K562 (cell line): ENCODE results near the gene CT45A1. TPM values are rescaled to one million over a fixed set of nuclear protein-coding genes. Genes with fewer than 3 reads are reported as not detected.

Experiments
- ATAC-seq: fragments of 200-7000 bp; cut with Tn5 transposase; 3 replicates; pipeline ENCODE4 v1.9.1; 2020; ENCODE audit warnings: moderate library complexity
- BruUV-seq: library from RNA; stranded (reverse); fragments of 400-500 nt; replicated peaks from 2 replicates; lab custom pipeline; 2021; lab: Mats Ljungman, UMichigan
- CTCF ChIA-PET: fragments of 300-600 bp; formaldehyde crosslinking; extraction: SDS; loops from one replicate; lab custom pipeline; 2021; ENCODE audit warnings: low intra/inter-chr PET ratio; lab: Yijun Ruan, JAX
- POLR2A ChIA-PET: fragments of 300-600, 350-650 bp; sonication (Branson Sonifier 250); formaldehyde crosslinking; extraction: SDS; loops from one replicate; lab custom pipeline; 2021; ENCODE audit warnings: antibody characterized with exemption, inconsistent platforms; lab: Yijun Ruan, JAX
- DNase-seq, 4 experiments: peaks; one replicate each; pipeline versions ENCODE4 v3.0.0 to v3.0.0-alpha.2; 2011 to 2018; ENCODE audit warnings: low spot score in 3 of 4, mixed read lengths in 3 of 4; ENCODE audit errors: extremely low read depth in 1 of 4
- FAIRE-seq: peaks from 2 replicates; lab custom pipeline; 2011; peaks lifted over from hg19 to GRCh38; lab: Jason Lieb, UNC
- H2AFZ ChIP-seq: 2 replicates; pipeline ENCODE4 v1.6.0; 2011; ENCODE audit warnings: low read depth, low read length, control low read depth, inconsistent platforms
- H3K27ac ChIP-seq: fragments of 200-600 bp; 3 replicates; pipeline ENCODE4 v1.8.0; 2011; ENCODE audit warnings: low read depth, mild to moderate bottlenecking, control low read depth, inconsistent platforms, low read length, moderate library complexity, mixed read lengths; ENCODE audit errors: extremely low read depth
- H3K27me3 ChIP-seq, 2 experiments: fragments of 300-600 bp in 1 of 2; 2 replicates in 1 of 2; 3 replicates in 1 of 2; pipeline versions ENCODE4 v1.6.0 to v1.8.0; 2011; ENCODE audit warnings: inconsistent platforms in 2 of 2, low read length in 2 of 2, mild to moderate bottlenecking in 1 of 2, mixed read lengths in 1 of 2, moderate library complexity in 1 of 2; ENCODE audit not compliant: control insufficient read depth in 2 of 2, insufficient read depth in 2 of 2
- H3K36me3 ChIP-seq: fragments of 300-600 bp; 3 replicates; pipeline ENCODE4 v1.8.0; 2011; ENCODE audit warnings: mild to moderate bottlenecking, low read length, inconsistent platforms; ENCODE audit not compliant: control insufficient read depth, insufficient read depth
- H3K4me1 ChIP-seq, 2 experiments: fragments of 200-600 bp in 1 of 2; replicated peaks in 1 of 2; 2 replicates in 1 of 2; 3 replicates in 1 of 2; pipeline versions ENCODE4 v1.5.1 to v1.8.0; 2011; ENCODE audit warnings: inconsistent platforms in 2 of 2, low read length in 2 of 2, mild to moderate bottlenecking in 1 of 2, mixed read lengths in 1 of 2, moderate library complexity in 1 of 2; ENCODE audit not compliant: control insufficient read depth in 2 of 2, insufficient read depth in 2 of 2
- H3K4me2 ChIP-seq: 2 replicates; pipeline ENCODE4 v1.6.1; 2011; ENCODE audit warnings: low read length, control low read depth, inconsistent platforms, mixed read lengths; ENCODE audit not compliant: insufficient read depth
- H3K4me3 ChIP-seq: fragments of 200-600 bp; sonication (generic), shearing (Covaris generic); 2 replicates; pipeline ENCODE4 v1.5.1; 2016; ENCODE audit warnings: control low read depth, inconsistent platforms
- H3K79me2 ChIP-seq: fragments of 200-600 bp; 3 replicates; pipeline ENCODE4 v1.8.0; 2011; ENCODE audit warnings: low read length, inconsistent platforms; ENCODE audit not compliant: control insufficient read depth, insufficient read depth
- H3K9ac ChIP-seq, 2 experiments: 2 replicates each; pipeline versions ENCODE4 v1.6.0 to v1.6.1; 2011; ENCODE audit warnings: low read depth in 2 of 2, low read length in 2 of 2, control low read depth in 1 of 2, inconsistent platforms in 1 of 2, mild to moderate bottlenecking in 1 of 2, mixed read lengths in 1 of 2; ENCODE audit not compliant: insufficient read depth in 1 of 2
- H3K9me1 ChIP-seq: one replicate; pipeline ENCODE4 v1.6.0; 2011; ENCODE audit warnings: inconsistent platforms, mild to moderate bottlenecking, low read length, moderate library complexity; ENCODE audit not compliant: control insufficient read depth, insufficient read depth
- H3K9me3 ChIP-seq: replicated peaks from 2 replicates; pipeline ENCODE4 v1.5.1; 2011; ENCODE audit warnings: low read depth, low read length, inconsistent platforms; ENCODE audit not compliant: control insufficient read depth, insufficient read depth
- H4K20me1 ChIP-seq: replicated peaks from 2 replicates; pipeline ENCODE4 v1.6.1; 2011; ENCODE audit warnings: low read length, inconsistent platforms, mixed read lengths; ENCODE audit not compliant: control insufficient read depth, insufficient read depth
- TBP ChIP-seq: optimal IDR thresholded peaks from 2 replicates; pipeline ENCODE3; 2011; ENCODE audit warnings: low read depth, low read length, improper control_type of control experiment
- THRA ChIP-seq: fragments of 450-650 bp; IDR thresholded peaks from 2 replicates; pipeline ENCODE4 v1.6.1; 2017; ENCODE audit warnings: mild to moderate bottlenecking, moderate library complexity
- U2AF2 ChIP-seq: fragments of 200-400 bp; formaldehyde crosslinking; optimal IDR thresholded peaks from 2 replicates; pipeline ENCODE3; 2017; ENCODE audit warnings: low read depth, mild to moderate bottlenecking, low read length
- ZNF133 ChIP-seq: fragments of 250-450 bp; sonication (Bioruptor Pico); IDR thresholded peaks from 2 replicates; pipeline ENCODE4 v1.4.0; 2020; ENCODE audit warnings: mild to moderate bottlenecking
- ZNF274 ChIP-seq: IDR thresholded peaks from 2 replicates; pipeline ENCODE4 v1.6.1; 2011; ENCODE audit warnings: low read depth, mild to moderate bottlenecking, low read length, moderate library complexity, borderline replicate concordance
- in situ Hi-C: fragments of 300-500 bp; cut with MboI; formaldehyde crosslinking; loops from 4 replicates; pipeline ENCODE4 v1.15.0; 2018; ENCODE audit warnings: inconsistent platforms, mixed read lengths
- intact Hi-C: fragments of 100-400 bp; cut with micrococcal nuclease; formaldehyde crosslinking; loops from 2 replicates; pipeline ENCODE4 v1.14.2; 2022
- polyA plus RNA-seq, 8 experiments: library from polyadenylated mRNA; depleted of rRNA in 4 of 8; stranded (reverse) in 5 of 8; unstranded in 3 of 8; fragments of >200 nt; fragmentation: Nextera tagmentation in 2 of 8; fragmentation: Illumina TruSeq in 1 of 8; extraction: Ambion mirVana in 2 of 8; extraction: Trizol in 1 of 8; gene quantifications; 2 replicates each; pipeline versions ENCODE4 v1.2.1 to v1.2.3, GENCODE V29; 2011 to 2014; ENCODE audit warnings: inconsistent platforms in 1 of 8, missing spikeins in 1 of 8
- total RNA-seq, 7 experiments: library from RNA; depleted of rRNA in 6 of 7; stranded (reverse); fragments of >200 nt in 6 of 7; fragmentation: Illumina TruSeq in 2 of 7; extraction: Trizol in 2 of 7; gene quantifications; 2 replicates each; pipeline versions ENCODE4 v1.2.1 to v1.2.3, GENCODE V29; 2011 to 2021; ENCODE audit warnings: low replicate concordance in 1 of 7

The CT45A1 gene
- total and polyA plus RNA-seq, 9 of the 15 experiments (the other 6 are each of a cell fraction or from before 2014, with no cell fraction given) = 0.66 to 5.7 (median 2.5) TPM

DNA sequence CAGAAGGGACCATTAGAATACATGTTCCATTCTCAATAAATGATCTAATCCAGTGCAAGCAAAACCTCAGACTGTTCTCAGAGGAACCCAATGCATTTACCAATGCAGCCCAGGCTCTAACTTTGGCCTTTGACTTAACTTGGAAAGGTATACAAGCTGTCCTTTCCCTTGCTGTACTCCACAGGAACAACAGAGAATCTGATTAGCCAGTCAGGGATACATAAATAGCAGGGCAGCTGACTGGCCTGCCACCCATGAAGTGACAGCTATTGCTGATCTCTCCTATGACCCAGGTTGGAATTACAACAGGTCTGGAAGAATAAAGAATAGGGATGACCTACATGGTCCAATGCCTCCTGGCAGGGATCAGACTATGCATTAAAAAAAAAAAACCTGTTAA lies 14.5 kb upstream of the CT45A1 start:
- Histone ChIP-seq H3K9me3 (no peaks in the 10 kb centered on the region), H3K9me1 (no peaks in the 10 kb centered on the region), H4K20me1 (no peaks in the 10 kb centered on the region), H3K4me2 (no peak overlapping the region), H3K27ac (no peak overlapping the region), H3K36me3 (no peaks in the 10 kb centered on the region), H3K9ac (no peak overlapping the region), H3K79me2 (no peaks in the 10 kb centered on the region), H2AFZ (no peak overlapping the region), H3K4me3 (no peak overlapping the region), H3K27me3 (peaks cover 0 to 5% of the 10 kb centered on the region in 2 experiments; a peak in 1 of 5 replicates), H3K4me1 (no peaks in the 10 kb centered on the region)
- no peak for ATAC-seq
- no peak for TF ChIP-seq U2AF2
- no peak for TF ChIP-seq ZNF274
- TF ChIP-seq THRA = no peak
- TF ChIP-seq ZNF133 = no peak
- no peak for TF ChIP-seq TBP
- no peak for DNase-seq
- intact Hi-C loops = loop anchor here (10.0 kb wide), 1 partner anchor 64 kb away; no protein-coding TSS in a partner anchor
- in situ Hi-C loops = no loop called here
- CTCF ChIA-PET = no interaction called here
- no peak for FAIRE-seq
- POLR2A ChIA-PET = no interaction called here
- no TSS peak for BruUV-seq
